ENCODE results near the gene PGP.

DNA sequence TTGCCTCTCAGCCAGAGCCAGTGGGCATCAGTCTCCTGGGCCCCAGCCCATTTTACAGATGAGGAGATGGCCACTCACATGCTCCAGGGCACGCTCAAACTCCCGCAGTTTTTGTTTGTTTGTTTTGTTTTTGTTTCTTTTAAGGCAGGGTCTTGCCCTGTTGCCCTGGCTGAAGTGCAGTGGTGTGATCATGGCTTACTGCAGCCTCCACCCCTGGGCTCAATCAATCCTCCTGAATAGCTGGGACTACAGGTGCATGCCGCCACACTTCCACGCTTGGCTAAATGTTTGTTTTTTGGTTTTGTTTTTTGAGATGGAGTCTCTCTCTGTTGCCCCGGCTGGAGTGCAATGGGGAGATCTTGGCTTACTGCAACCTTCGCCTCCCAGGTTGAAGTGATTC lies 12.3 kb upstream of the PGP start:
- TF ChIP-seq, protein P1, sequence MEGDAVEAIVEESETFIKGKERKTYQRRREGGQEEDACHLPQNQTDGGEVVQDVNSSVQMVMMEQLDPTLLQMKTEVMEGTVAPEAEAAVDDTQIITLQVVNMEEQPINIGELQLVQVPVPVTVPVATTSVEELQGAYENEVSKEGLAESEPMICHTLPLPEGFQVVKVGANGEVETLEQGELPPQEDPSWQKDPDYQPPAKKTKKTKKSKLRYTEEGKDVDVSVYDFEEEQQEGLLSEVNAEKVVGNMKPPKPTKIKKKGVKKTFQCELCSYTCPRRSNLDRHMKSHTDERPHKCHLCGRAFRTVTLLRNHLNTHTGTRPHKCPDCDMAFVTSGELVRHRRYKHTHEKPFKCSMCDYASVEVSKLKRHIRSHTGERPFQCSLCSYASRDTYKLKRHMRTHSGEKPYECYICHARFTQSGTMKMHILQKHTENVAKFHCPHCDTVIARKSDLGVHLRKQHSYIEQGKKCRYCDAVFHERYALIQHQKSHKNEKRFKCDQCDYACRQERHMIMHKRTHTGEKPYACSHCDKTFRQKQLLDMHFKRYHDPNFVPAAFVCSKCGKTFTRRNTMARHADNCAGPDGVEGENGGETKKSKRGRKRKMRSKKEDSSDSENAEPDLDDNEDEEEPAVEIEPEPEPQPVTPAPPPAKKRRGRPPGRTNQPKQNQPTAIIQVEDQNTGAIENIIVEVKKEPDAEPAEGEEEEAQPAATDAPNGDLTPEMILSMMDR (IDR thresholded peaks at IDR 0.05): no peak
- no peak for TF ChIP-seq EP300 (IDR thresholded peaks at IDR 0.05)
